HEK293 (cell line): ENCODE data around the gene SCGB3A1.

Source experiments
- CTCF ChIP-seq: fragments of 450-650 bp; formaldehyde crosslinking; IDR thresholded peaks from 2 replicates; pipeline ENCODE4 v1.5.1; 2016; ENCODE audit warnings: missing biosample characterization, missing genetic modification characterization
- MEIS1 ChIP-seq: sonication (generic); formaldehyde crosslinking; IDR thresholded peaks from 2 replicates; pipeline ENCODE4 v1.8.1; 2022; ENCODE audit warnings: missing genetic modification reagents, mild to moderate bottlenecking, borderline replicate concordance
- PBX3 ChIP-seq: sonication (generic); formaldehyde crosslinking; IDR thresholded peaks from 2 replicates; pipeline ENCODE4 v1.8.1; 2022; ENCODE audit warnings: mild to moderate bottlenecking, moderate library complexity, missing genetic modification reagents
- PRDM10 ChIP-seq: fragments of 450-650 bp; formaldehyde crosslinking; IDR thresholded peaks from 2 replicates; pipeline ENCODE4 v1.5.1; 2016; ENCODE audit warnings: missing biosample characterization, missing genetic modification characterization
- ZBTB1 ChIP-seq: fragments of 450-650 bp; formaldehyde crosslinking; IDR thresholded peaks from 2 replicates; pipeline ENCODE4 v1.5.1; 2016; ENCODE audit warnings: missing biosample characterization, missing genetic modification characterization
- ZBTB21 ChIP-seq: fragments of 450-650 bp; formaldehyde crosslinking; IDR thresholded peaks from 2 replicates; pipeline ENCODE4 v1.5.1; 2017; ENCODE audit warnings: missing biosample characterization, missing genetic modification characterization
- ZBTB49 ChIP-seq: fragments of 450-650 bp; formaldehyde crosslinking; IDR thresholded peaks from 2 replicates; pipeline ENCODE4 v1.5.1; 2016; ENCODE audit warnings: missing biosample characterization, missing genetic modification characterization, low read depth
- ZFP3 ChIP-seq: fragments of 450-650 bp; formaldehyde crosslinking; IDR thresholded peaks from 2 replicates; pipeline ENCODE4 v1.5.1; 2016; ENCODE audit warnings: low read depth, missing biosample characterization, missing genetic modification characterization
- ZNF175 ChIP-seq: fragments of 450-650 bp; formaldehyde crosslinking; IDR thresholded peaks from 2 replicates; pipeline ENCODE4 v1.5.1; 2016; ENCODE audit warnings: missing biosample characterization, missing genetic modification characterization
- ZNF239 ChIP-seq: fragments of 450-650 bp; formaldehyde crosslinking; IDR thresholded peaks from 2 replicates; pipeline ENCODE4 v1.5.1; 2016; ENCODE audit warnings: missing biosample characterization, missing genetic modification characterization
- ZNF274 ChIP-seq, 2 experiments: fragments of 200-500 bp in 1 of 2; fragments of 450-650 bp in 1 of 2; sonication (Bioruptor generic) in 1 of 2; formaldehyde crosslinking in 1 of 2; IDR thresholded peaks; 2 replicates each; pipeline versions ENCODE4 v1.5.1 to v1.6.1; 2014 to 2016; ENCODE audit warnings: borderline replicate concordance in 1 of 2, inconsistent platforms in 1 of 2, low read length in 1 of 2, missing biosample characterization in 1 of 2, missing genetic modification characterization in 1 of 2
- ZNF416 ChIP-seq: fragments of 450-650 bp; formaldehyde crosslinking; IDR thresholded peaks from 2 replicates; pipeline ENCODE4 v1.5.1; 2016; ENCODE audit warnings: missing biosample characterization, missing genetic modification characterization
- ZNF777 ChIP-seq: fragments of 450-650 bp; formaldehyde crosslinking; IDR thresholded peaks from 2 replicates; pipeline ENCODE4 v1.5.1; 2017; ENCODE audit warnings: missing biosample characterization, missing genetic modification characterization, borderline replicate concordance

GRCh38 chr5:180580681-180581080 is 10.6 kb downstream of the SCGB3A1 start:
- TF ChIP-seq ZBTB49 (tag by site-specific recombination) (no peak), PBX3 (CRISPR knock-in tag) (no peak), MEIS1 (CRISPR knock-in tag) (no peak), CTCF (tag by site-specific recombination) (no peak), ZNF274 (IDR thresholded peaks at IDR 0.05; ENCODE audit: low read length) (no peak), ZNF274 (tag by site-specific recombination; IDR thresholded peaks at IDR 0.05; ENCODE audit: borderline replicate concordance) (no peak), ZBTB1 (tag by site-specific recombination) (no peak), PRDM10 (no peak), ZNF239 (tag by site-specific recombination) (no peak), ZNF175 (no peak), ZNF416 (tag by site-specific recombination) (no peak), ZBTB21 (no peak), ZFP3 (tag by site-specific recombination) (no peak), ZNF777 (tag by site-specific recombination) (no peak)
